DOHH2 (cell line): ENCODE data around the gene GSG1L2.

ENCODE experiments used
- H3F3A ChIP-seq: fragments of 200-600 bp; sonication (generic), shearing (Covaris generic); 2 replicates; pipeline ENCODE4 v1.6.0; 2016; ENCODE audit warnings: antibody characterized with exemption, mild to moderate bottlenecking; ENCODE audit not compliant: control insufficient read depth, insufficient read depth
- H3K27ac ChIP-seq: fragments of 200-600 bp; sonication (generic); 2 replicates; pipeline ENCODE4 v1.5.1; 2014; ENCODE audit warnings: low read depth, mild to moderate bottlenecking, low read length, moderate library complexity
- H3K27me3 ChIP-seq: fragments of 200-600 bp; sonication (generic); 2 replicates; pipeline ENCODE4 v1.6.1; 2014; ENCODE audit warnings: mild to moderate bottlenecking, low read length, mixed read lengths; ENCODE audit not compliant: control insufficient read depth
- H3K36me3 ChIP-seq: fragments of 200-600 bp; sonication (generic); 2 replicates; pipeline ENCODE4 v1.6.1; 2014; ENCODE audit warnings: mild to moderate bottlenecking, low read length, moderate library complexity, mixed read lengths; ENCODE audit not compliant: control insufficient read depth
- H3K4me1 ChIP-seq: fragments of 200-600 bp; sonication (generic); 2 replicates; pipeline ENCODE4 v1.6.1; 2014; ENCODE audit warnings: mild to moderate bottlenecking, low read length, mixed read lengths; ENCODE audit not compliant: control insufficient read depth
- H3K4me2 ChIP-seq: fragments of 200-600 bp; sonication (generic); 2 replicates; pipeline ENCODE4 v1.6.0; 2014; ENCODE audit warnings: mild to moderate bottlenecking, low read length, moderate library complexity
- H3K4me3 ChIP-seq: fragments of 200-600 bp; sonication (generic); 2 replicates; pipeline ENCODE4 v1.5.1; 2014; ENCODE audit warnings: mild to moderate bottlenecking, low read length, mixed read lengths
- H3K79me2 ChIP-seq: fragments of 200-600 bp; sonication (generic); 2 replicates; pipeline ENCODE4 v1.6.1; 2014; ENCODE audit warnings: mild to moderate bottlenecking, low read length, mixed read lengths; ENCODE audit not compliant: control insufficient read depth
- H3K9me2 ChIP-seq: fragments of 200-600 bp; sonication (generic); replicated peaks from 2 replicates; pipeline ENCODE4 v1.6.1; 2014; ENCODE audit warnings: mild to moderate bottlenecking, low read length, mixed read lengths; ENCODE audit not compliant: control insufficient read depth
- H3K9me3 ChIP-seq: fragments of 200-600 bp; sonication (generic); 2 replicates; pipeline ENCODE4 v1.6.1; 2014; ENCODE audit warnings: antibody characterized with exemption, low read length, mixed read lengths; ENCODE audit not compliant: control insufficient read depth, insufficient read depth
- H4K20me1 ChIP-seq: fragments of 200-600 bp; sonication (generic); 2 replicates; pipeline ENCODE4 v1.6.0; 2014; ENCODE audit warnings: low read depth, mild to moderate bottlenecking, antibody characterized with exemption, low read length, moderate library complexity; ENCODE audit not compliant: control insufficient read depth, insufficient read depth
- CTCF ChIP-seq: fragments of 200-600 bp; sonication (generic); IDR thresholded peaks from one replicate; pipeline ENCODE4 v1.5.1; 2014; ENCODE audit warnings: antibody characterized with exemption, mild to moderate bottlenecking, low read depth, low read length; ENCODE audit not compliant: poor library complexity, severe bottlenecking
- EZH2phosphoT487 ChIP-seq: fragments of 200-600 bp; sonication (generic); IDR thresholded peaks from 2 replicates; pipeline ENCODE4 v1.6.1; 2017; ENCODE audit warnings: borderline replicate concordance, mild to moderate bottlenecking, antibody characterized with exemption, low read length, moderate library complexity, mixed read lengths

GSG1L2 gene

GRCh38 chr17:9837551-9838471 lies 15.9 kb upstream of the GSG1L2 start:
- Histone ChIP-seq H3K9me2 (no peaks in the 10 kb centered on the region), H3K4me3 (no peak overlapping the region), H3K27ac (no peak overlapping the region), H3K4me2 (no peak overlapping the region), H3K4me1 (no peaks in the 10 kb centered on the region), H3K36me3 (no peaks in the 10 kb centered on the region), H4K20me1 (no peaks in the 10 kb centered on the region), H3K27me3 (no peaks in the 10 kb centered on the region), H3K9me3 (no peaks in the 10 kb centered on the region), H3F3A (no peaks in the 10 kb centered on the region), H3K79me2 (no peaks in the 10 kb centered on the region)
- TF ChIP-seq EZH2phosphoT487 (no peak), CTCF (no peak)

- no peaks in the 10 kb centered on the region for H3K79me2 ChIP-seq
- H3K27me3 ChIP-seq, result no peaks in the 10 kb centered on the region
- no peaks in the 10 kb centered on the region for H3K36me3 ChIP-seq
- H3K4me3 ChIP-seq, result no peak overlapping the region
- no peaks in the 10 kb centered on the region for H3K4me1 ChIP-seq
- H3F3A ChIP-seq, result no peaks in the 10 kb centered on the region
- TF ChIP-seq CTCF, result no peak
- no peak for TF ChIP-seq EZH2phosphoT487
- H4K20me1 ChIP-seq, result no peaks in the 10 kb centered on the region
- no peak overlapping the region for H3K27ac ChIP-seq
- H3K4me2 ChIP-seq, result no peak overlapping the region
- no peaks in the 10 kb centered on the region for H3K9me3 ChIP-seq
- H3K9me2 ChIP-seq, result no peaks in the 10 kb centered on the region
Observed at GRCh38 chr17:9833922-9834321, 12.0 kb upstream of the GSG1L2 start.

GRCh38 chr17:9830711-9831110 lies 8.8 kb upstream of the GSG1L2 start:
- Histone ChIP-seq H3K9me3 (no peaks in the 10 kb centered on the region), H4K20me1 (no peaks in the 10 kb centered on the region), H3K9me2 (no peaks in the 10 kb centered on the region), H3F3A (no peaks in the 10 kb centered on the region), H3K79me2 (no peaks in the 10 kb centered on the region), H3K27ac (no peak overlapping the region), H3K4me3 (no peak overlapping the region), H3K36me3 (no peaks in the 10 kb centered on the region), H3K4me1 (no peaks in the 10 kb centered on the region), H3K27me3 (no peaks in the 10 kb centered on the region), H3K4me2 (no peak overlapping the region)
- no peak for TF ChIP-seq EZH2phosphoT487
- no peak for TF ChIP-seq CTCF
